Urinary bladder (tissue), 4 donors: ENCODE measurements around the gene CLEC7A. TPM values are rescaled to one million over a fixed set of nuclear protein-coding genes. Genes with fewer than 3 reads are reported as not detected.

Experiments
- DNase-seq: peaks from one replicate; pipeline ENCODE4 v3.0.0-alpha.2; 2015; ENCODE audit errors: extremely low spot score
- H3K27ac ChIP-seq: one replicate; pipeline ENCODE4 v1.5.1; 2013; ENCODE audit warnings: low read depth, mild to moderate bottlenecking, moderate library complexity
- H3K36me3 ChIP-seq: one replicate; pipeline ENCODE4 v1.6.1; 2013; ENCODE audit warnings: mild to moderate bottlenecking, moderate library complexity; ENCODE audit not compliant: insufficient read depth
- H3K4me1 ChIP-seq: one replicate; pipeline ENCODE4 v1.6.1; 2013; ENCODE audit warnings: mild to moderate bottlenecking, moderate library complexity; ENCODE audit not compliant: insufficient read depth
- H3K4me3 ChIP-seq: one replicate; pipeline ENCODE4 v1.5.1; 2013; ENCODE audit warnings: low read depth, low read length
- WGBS: extraction: QIAGEN DNeasy Blood & Tissue Kit; methylation state at CpG from one replicate; pipeline ENCODE4 v1.1.7; 2013; 5-methylcytosine and 5-hydroxymethylcytosine counted together
- polyA plus RNA-seq: library from polyadenylated mRNA; stranded (reverse); fragments of 200-250 nt; gene quantifications from one replicate; pipeline ENCODE4 v1.2.3, GENCODE V29; 2013
- total RNA-seq: library from RNA; depleted of rRNA; stranded (reverse); fragments of >200 nt; gene quantifications from one replicate; pipeline ENCODE4 v1.2.3, GENCODE V29; 2014
- donor health status: healthy with polysubstance abuse.
- donor health status: healthy.

The CLEC7A gene
- total and polyA plus RNA-seq, 2 donors, result 4.5 to 8.4 TPM

DNA sequence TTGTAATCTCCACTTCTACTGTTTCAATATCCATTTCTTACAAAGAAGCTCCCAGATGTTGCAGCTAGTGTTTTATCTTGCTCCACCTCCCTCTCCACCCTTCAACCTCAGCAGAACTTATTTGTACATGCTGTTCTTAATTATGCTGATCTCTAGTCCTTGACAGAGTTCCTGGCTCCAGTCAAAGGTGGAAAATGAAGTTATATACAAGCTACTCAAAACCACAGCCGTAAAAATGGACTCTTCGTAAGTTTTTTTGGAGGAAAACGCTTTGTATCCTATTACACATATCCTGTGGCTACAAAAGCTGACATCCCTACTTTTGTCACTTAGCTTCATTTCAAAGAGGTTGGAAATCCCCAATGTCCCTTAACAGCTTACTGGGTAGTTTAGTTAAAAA is 32.5 kb downstream of the CLEC7A start:
- H3K27ac ChIP-seq, result no peak overlapping the region
- no peaks in the 10 kb centered on the region for H3K36me3 ChIP-seq
- WGBS, result 37% methylated on average over 3 of the region's 3 CpGs
- H3K4me3 ChIP-seq, result no peak overlapping the region
- no peaks in the 10 kb centered on the region for H3K4me1 ChIP-seq
- no peak for DNase-seq

DNA sequence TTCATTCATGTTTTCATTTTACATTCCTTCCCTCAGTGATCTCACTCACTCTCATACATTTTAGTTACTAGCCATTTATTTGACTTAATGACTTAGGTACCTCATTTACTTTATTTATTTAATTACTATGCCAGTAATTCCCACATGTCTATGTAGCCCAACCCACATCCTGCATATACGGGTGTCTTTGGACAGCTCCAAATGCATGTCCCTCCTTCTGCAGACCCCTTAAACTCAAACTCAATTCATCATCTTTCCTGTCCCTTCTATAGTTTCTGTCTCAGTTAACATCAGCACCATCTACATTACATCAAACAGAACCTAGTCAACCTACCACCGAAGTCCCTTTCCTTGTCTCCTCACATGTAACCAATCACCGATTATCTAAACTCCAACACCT is 34.0 kb downstream of the CLEC7A start:
- Histone ChIP-seq H3K4me3 (no peak overlapping the region), H3K27ac (no peak overlapping the region), H3K36me3 (no peaks in the 10 kb centered on the region), H3K4me1 (no peaks in the 10 kb centered on the region)
- no peak for DNase-seq
- WGBS, result 85% methylated on average over 3 of the region's 3 CpGs

DNA sequence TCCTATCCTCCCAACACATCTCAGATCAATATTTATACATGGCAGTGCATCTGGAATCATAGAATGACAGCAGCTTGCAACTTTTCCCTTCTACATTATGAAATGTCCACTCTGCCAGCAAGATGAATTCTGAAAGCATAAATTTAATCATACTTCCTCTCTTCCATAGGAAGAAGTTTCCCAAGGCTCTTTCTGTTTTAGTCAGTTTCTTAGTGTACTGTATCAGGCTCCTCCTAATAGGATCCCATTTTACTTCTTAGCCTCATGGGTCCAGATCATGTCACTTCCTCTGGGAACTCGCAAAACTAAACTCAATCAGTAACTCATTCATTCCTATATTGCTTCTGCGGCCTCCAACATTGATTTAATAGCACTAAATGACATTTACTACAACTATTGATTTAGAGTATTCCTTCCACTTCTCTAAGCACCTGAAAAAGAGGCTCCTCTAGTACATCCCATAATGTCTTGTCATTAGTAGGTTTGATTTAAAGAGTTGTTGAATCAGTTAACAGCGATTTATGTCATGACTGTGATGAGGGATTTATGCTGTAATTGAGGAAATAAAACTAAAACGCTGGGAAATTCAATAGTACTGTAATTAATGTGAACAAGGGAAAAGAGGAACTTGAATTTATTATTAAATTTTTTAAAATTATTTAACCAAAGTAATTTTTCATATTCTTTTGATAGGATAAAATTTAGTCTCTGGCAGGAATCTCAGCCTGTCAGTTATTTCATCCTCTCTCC is 35.2 kb downstream of the CLEC7A start:
- Histone ChIP-seq H3K4me3 (no peak overlapping the region), H3K36me3 (no peaks in the 10 kb centered on the region), H3K4me1 (no peaks in the 10 kb centered on the region), H3K27ac (no peak overlapping the region)
- DNase-seq, result no peak
- WGBS, result 68% methylated on average over 4 of the region's 4 CpGs

DNA sequence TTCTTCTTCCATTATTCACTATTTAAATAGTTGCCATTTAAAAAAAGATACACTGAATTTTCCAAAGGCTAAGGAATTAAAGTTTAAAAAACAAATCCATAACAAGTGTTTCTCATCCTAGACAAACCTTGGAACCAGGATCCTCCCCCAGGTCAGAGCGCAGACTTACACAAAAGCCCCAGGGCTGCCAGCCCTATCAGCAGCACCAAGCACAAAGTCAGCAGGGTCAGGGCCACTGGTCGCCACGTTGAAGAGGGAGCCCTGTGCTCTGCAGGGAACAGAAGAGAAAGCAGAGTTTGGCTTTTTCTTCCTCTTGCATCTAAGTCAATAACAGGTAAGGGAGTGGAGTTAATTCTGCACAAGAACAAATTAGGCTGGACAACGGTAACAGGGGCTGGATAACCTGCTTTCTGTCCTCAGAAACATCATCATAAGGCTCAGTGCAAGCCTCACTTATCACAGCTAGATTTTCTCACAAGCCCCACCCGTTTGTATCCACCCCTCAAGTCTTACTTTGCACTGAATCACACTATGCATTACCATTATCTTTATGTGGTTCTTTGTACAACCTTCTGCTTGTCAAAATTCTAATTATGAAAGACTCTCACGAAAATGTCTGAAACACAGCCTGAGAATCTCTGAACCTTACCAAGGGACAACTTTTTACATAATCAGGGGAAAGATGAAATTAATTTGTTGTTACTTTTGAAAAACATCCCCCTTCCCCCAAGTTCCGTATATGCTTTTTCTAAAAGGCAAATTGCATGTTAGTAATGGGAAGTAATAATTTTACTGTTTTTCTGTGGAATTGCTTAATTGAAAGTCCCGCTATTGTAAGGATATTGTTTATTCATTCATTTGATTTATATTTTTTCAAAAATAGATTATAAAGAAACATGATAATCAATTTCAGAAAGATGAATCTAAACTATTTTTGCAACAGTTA is 40.8 kb downstream of the CLEC7A start:
- H3K27ac ChIP-seq, result no peak overlapping the region
- H3K4me3 ChIP-seq, result no peak overlapping the region
- no peak for DNase-seq
- no peaks in the 10 kb centered on the region for H3K4me1 ChIP-seq
- WGBS, result 58% methylated on average over 8 of the region's 8 CpGs
- no peaks in the 10 kb centered on the region for H3K36me3 ChIP-seq

DNA sequence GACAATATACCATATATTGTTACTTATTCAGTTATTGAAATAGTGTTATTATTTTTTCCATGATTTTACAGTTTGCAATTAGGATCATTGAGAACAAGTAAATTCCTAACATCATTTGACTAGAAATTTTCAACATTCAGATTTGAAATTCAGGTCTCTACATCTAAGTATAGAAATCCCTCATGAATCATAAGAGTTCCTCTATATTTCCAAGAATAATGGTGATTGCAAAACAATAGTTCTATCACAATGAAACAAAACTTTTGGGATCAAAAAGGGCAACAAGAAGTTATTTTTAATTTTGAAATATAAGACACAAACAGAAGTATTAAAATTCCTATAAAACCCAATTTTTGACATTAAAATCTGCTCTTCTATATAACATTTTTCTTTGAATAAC is 42.0 kb downstream of the CLEC7A start:
- H3K4me3 ChIP-seq, result no peak overlapping the region
- no peak overlapping the region for H3K27ac ChIP-seq
- no peaks in the 10 kb centered on the region for H3K36me3 ChIP-seq
- no peaks in the 10 kb centered on the region for H3K4me1 ChIP-seq
- DNase-seq, result no peak

DNA sequence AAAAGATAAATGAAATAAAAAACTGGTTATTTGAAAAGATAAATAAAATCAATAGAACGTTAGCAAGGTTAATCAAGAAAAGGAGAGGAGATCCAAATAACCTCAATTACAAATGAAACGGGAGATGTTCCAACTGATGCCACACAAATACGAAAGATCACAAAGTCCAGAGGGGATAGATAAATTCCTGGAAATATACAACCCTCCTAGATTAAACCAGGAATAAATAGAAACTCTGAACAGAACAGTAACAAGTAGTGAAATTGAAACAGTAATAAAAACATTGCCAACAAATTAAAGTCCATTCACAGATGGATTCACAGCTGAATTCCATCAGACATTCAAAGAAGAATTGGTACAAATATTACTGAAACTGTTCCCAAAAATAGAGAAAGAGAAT is 43.6 kb downstream of the CLEC7A start:
- H3K4me1 ChIP-seq, result no peaks in the 10 kb centered on the region
- no peak overlapping the region for H3K27ac ChIP-seq
- DNase-seq, result no peak
- WGBS, result 62% methylated on average over 3 of the region's 3 CpGs
- no peak overlapping the region for H3K4me3 ChIP-seq
- no peaks in the 10 kb centered on the region for H3K36me3 ChIP-seq

DNA sequence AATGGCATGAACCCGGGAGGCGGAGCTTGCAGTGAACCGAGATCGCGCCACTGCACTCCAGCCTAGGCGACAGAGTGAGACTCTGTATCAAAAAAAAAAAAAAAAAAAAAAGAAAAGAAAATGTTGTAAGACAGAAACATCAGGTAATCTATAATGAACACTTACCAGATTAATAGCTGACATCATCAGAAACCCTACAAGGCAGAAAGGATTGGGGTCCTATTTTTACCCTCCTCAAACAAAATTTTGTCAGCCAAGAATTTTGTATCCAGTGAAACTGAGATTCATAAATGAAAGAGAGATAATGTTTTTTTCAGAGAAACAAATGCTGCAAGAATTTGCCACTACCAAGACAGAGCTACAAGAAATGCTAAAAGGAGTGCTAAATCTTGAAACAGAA is 45.3 kb downstream of the CLEC7A start:
- no peak overlapping the region for H3K4me3 ChIP-seq
- no peaks in the 10 kb centered on the region for H3K4me1 ChIP-seq
- DNase-seq, result no peak
- no peak overlapping the region for H3K27ac ChIP-seq
- H3K36me3 ChIP-seq, result no peaks in the 10 kb centered on the region
- WGBS, result 82% methylated on average over 6 of the region's 6 CpGs

DNA sequence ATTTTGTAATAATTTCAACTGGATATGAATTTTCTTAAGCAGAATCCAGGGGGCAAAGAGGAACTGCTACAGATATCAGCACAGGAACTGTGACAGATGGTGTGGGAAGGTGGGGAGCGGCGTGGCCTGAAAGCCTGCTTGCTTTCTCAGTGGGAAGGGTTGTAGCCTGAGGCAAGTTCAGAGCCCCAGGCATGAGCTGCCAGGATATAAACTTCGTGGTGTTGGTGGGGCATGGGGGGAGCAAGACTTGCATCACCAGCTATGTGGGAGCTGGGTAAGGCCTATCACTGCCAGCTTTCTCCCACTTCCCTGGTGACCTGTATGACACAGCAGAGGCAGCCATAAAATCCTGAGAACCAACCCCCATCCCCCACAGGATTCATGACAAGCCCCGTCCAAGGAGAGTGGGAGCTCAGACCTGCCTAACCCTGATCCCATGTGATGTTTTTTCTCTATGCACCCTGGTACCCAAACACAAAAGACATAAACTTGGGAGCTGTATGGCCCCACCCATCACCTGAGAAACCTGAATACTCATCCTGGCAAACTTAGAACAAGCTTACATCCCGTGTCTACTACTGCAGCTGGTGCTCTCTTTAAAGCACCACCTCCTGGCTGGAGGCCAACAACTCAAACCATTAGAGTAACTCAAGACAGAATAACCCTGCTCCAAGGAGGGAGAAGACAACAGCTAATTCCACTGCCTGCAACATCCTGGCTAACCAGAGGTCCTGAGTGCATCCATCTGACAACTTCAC is 47.7 kb downstream of the CLEC7A start:
- Histone ChIP-seq H3K4me3 (no peak overlapping the region), H3K27ac (no peak overlapping the region), H3K4me1 (no peaks in the 10 kb centered on the region), H3K36me3 (no peaks in the 10 kb centered on the region)
- 71% methylated on average over 5 of the region's 5 CpGs for WGBS
- no peak for DNase-seq

DNA sequence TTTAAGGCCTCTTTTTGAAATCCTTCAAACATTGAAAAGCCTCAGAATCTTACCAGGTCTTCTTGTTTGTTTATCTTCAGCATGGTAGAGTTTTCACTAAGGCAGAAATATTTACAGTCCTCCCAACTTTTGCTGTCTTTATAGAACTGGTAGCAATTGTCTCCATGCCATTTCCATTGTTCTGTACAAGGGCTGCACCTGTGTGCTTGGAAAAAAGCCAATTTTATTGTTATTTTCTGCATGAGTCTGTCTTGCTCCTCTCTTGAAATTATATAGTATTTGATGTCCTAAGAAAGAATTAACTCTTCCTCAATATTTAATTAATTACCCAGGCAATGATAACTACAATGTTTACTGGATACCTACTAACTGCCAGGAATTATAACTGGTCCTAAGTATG is 54.5 kb downstream of the CLEC7A start:
- H3K4me1 ChIP-seq, result no peaks in the 10 kb centered on the region

DNA sequence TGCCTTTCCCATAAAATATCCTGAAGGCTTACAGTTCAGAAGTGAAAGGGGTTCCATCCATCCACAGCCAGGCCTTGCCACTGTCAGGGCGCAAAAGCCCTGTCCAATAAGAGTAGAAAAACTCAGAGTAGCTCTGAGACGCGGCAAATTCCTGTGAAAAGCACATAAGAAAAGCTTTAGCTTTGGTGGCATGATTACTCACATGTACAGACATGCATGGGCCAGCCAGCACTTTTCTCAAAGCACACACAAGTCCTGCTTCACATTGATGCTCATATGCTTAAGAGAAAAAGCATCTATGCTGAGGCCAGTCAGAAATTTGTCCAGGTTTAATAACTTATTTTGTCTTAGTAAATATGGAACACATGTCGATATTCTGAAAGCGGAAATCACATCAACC is 56.7 kb downstream of the CLEC7A start:
- WGBS, result 90% methylated on average over 5 of the region's 5 CpGs
- DNase-seq, result no peak
- H3K4me1 ChIP-seq, result no peaks in the 10 kb centered on the region

More for the DNA sequence above, 54.5 kb downstream of the CLEC7A start:
- no peak overlapping the region for H3K27ac ChIP-seq
- no peak overlapping the region for H3K4me3 ChIP-seq
- DNase-seq, result no peak
- H3K36me3 ChIP-seq, result no peaks in the 10 kb centered on the region

DNA sequence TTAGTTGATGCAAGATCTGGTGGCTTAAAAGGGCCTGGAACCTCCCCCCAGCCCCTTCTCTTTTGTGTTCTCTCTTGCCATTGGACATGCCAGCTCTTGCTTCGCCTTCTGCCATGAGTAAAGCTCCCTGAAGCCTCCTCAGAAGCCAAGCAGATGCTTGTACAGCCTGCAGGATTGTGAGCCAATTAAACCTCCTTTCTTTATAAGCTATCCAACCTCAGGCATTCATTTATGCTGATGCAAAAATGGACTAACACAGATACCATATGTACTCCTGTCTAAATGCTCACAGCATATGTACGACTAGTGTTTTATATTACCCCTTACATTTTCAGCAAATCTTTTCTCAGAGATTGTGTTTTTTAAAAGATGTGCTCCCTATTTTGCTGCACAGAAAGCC is 57.9 kb downstream of the CLEC7A start:
- Histone ChIP-seq H3K27ac (no peak overlapping the region), H3K36me3 (no peaks in the 10 kb centered on the region), H3K4me1 (no peaks in the 10 kb centered on the region), H3K4me3 (no peak overlapping the region)
- WGBS, result 89% methylated on average over 2 of the region's 2 CpGs
- DNase-seq, result no peak

More for the DNA sequence above, 56.7 kb downstream of the CLEC7A start:
- H3K36me3 ChIP-seq, result no peaks in the 10 kb centered on the region
- no peak overlapping the region for H3K4me3 ChIP-seq
- no peak overlapping the region for H3K27ac ChIP-seq

DNA sequence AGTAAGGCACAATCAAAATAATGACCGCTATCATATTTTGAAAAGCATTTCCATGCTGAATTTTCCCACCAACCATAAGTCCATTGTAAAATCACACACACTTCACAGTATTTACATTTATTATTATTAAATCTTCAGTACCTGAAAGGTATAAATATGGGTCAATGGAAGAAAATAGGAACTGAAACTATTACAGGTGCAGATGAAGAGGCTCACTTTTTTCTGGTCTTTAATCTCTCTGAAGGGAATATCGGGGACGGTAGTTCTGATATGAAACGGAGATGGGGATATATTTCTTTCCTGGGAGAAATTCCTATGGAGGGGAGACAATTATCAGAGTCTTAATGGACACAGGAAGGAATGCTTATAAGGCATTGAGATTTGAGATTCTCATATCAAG is 59.6 kb downstream of the CLEC7A start:
- DNase-seq, result no peak
- H3K27ac ChIP-seq, result no peak overlapping the region
- no peak overlapping the region for H3K4me3 ChIP-seq
- no peaks in the 10 kb centered on the region for H3K36me3 ChIP-seq
- WGBS, result 95% methylated on average over 4 of the region's 4 CpGs
- H3K4me1 ChIP-seq, result no peaks in the 10 kb centered on the region

DNA sequence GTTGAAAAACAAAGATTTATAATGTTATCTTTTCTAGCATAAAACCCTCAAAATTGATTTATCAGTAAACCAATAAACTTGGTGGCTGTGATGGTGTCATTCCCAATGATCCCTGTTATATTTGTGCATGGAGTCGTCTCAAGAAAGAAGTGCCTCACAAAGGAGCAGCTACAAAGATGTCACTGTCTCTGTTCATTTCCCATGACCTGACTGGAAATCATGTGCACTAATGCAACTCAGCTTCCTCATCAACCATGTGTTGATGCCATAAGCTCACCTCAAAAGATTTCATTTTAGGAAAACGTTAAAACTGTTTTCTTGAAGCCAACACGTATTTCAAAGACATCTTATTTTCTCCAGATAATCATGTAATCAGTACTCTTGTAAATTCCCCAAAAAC is 60.0 kb downstream of the CLEC7A start:
- no peak overlapping the region for H3K4me3 ChIP-seq
- no peak for DNase-seq
- H3K4me1 ChIP-seq, result no peaks in the 10 kb centered on the region
- 24% methylated on average over 3 of the region's 3 CpGs for WGBS
- H3K27ac ChIP-seq, result no peak overlapping the region
- H3K36me3 ChIP-seq, result no peaks in the 10 kb centered on the region
